Right lobe of liver (tissue), 6 donors: ENCODE measurements around the gene ACSL6. TPM values are rescaled to one million over a fixed set of nuclear protein-coding genes. Genes with fewer than 3 reads are reported as not detected.

Source experiments
- ATAC-seq, 4 donors: fragments of 200-7000 bp; cut with Tn5 transposase; one replicate each; pipeline ENCODE4 v1.9.1; 2020; ENCODE audit warnings: mild to moderate bottlenecking in 4 of 4, moderate library complexity in 4 of 4
- DNase-seq, 3 donors: peaks; one replicate each; pipeline ENCODE4 v3.0.0-alpha.2; 2020
- H3K27ac ChIP-seq, 3 donors: fragments of 200-600 bp; one replicate each; pipeline ENCODE4 v1.8.0; 2022
- H3K27me3 ChIP-seq, 2 donors: fragments of 200-600 bp; one replicate each; pipeline ENCODE4 v1.8.0; 2022
- H3K36me3 ChIP-seq, 4 donors: fragments of 200-600 bp; sonication (generic) in 1 of 4; one replicate each; pipeline versions ENCODE4 v1.5.1 to v1.8.0; 2017 to 2022; ENCODE audit warnings: control low read depth in 1 of 4
- H3K4me1 ChIP-seq, 4 donors: fragments of 200-600 bp; sonication (generic) in 1 of 4; one replicate each; pipeline versions ENCODE4 v1.5.1 to v1.8.0; 2017 to 2022; ENCODE audit warnings: control low read depth in 1 of 4
- H3K4me3 ChIP-seq, 3 donors: fragments of 200-600 bp; one replicate each; pipeline ENCODE4 v1.8.0; 2022
- H3K9me3 ChIP-seq, 4 donors: fragments of 200-600 bp; sonication (generic) in 1 of 4; one replicate each; pipeline versions ENCODE4 v1.5.1 to v1.8.0; 2017 to 2022; ENCODE audit warnings: control low read depth in 1 of 4
- POLR2A ChIP-seq: fragments of 450-650 bp; IDR thresholded peaks from one replicate; pipeline ENCODE4 v1.6.1; 2017; ENCODE audit warnings: antibody characterized with exemption, mild to moderate bottlenecking
- WGBS: methylation state at CpG from one replicate; pipeline ENCODE4 v1.1.6; 2018; ENCODE audit warnings: low coverage, low lambda C conversion rate; ENCODE audit not compliant: insufficient coverage; ENCODE audit errors: missing lambda C conversion rate; 5-methylcytosine and 5-hydroxymethylcytosine counted together
- intact Hi-C, 2 donors: fragments of 100-400 bp; cut with DNase I; formaldehyde crosslinking; loops; one replicate each; pipeline versions ENCODE4 v1.11.2 to v1.14.1; 2022
- total RNA-seq, 6 experiments: library from RNA; depleted of rRNA in 2 of 6; stranded (reverse); fragments of >200 nt in 2 of 6; fragmentation: NEBNext Ultra II Directional in 3 of 6; extraction: Animal tissue kit (Norgen Biotek cat#: 25700) in 3 of 6; gene quantifications; one replicate each; pipeline versions ENCODE4 v1.1.0 to v1.2.4, GENCODE V29; 2016 to 2023
- TF ChIP-seq, protein P1 (sequence below), 4 donors: fragments of 200-600 bp in 3 of 4; fragments of 450-650 bp in 1 of 4; IDR thresholded peaks; one replicate each; pipeline versions ENCODE4 v1.5.1 to v1.8.0; 2016 to 2022; ENCODE audit warnings: antibody characterized with exemption in 4 of 4, mild to moderate bottlenecking in 2 of 4
- donor health status: DM: no; HTN: yes; CAD: no.
- donor health status: DM: no; HTN: no; CAD: no.
- donor health status: DM: no; HTN: no; CAD: no.
- donor health status: DM: no; HTN: yes; CAD: no.
- donor health status: DM: no; HTN: yes; CAD: no.

Gene ACSL6
- total RNA-seq, 6 experiments from 2014 or later: 1.3 to 6.0 (median 4.6) TPM

DNA sequence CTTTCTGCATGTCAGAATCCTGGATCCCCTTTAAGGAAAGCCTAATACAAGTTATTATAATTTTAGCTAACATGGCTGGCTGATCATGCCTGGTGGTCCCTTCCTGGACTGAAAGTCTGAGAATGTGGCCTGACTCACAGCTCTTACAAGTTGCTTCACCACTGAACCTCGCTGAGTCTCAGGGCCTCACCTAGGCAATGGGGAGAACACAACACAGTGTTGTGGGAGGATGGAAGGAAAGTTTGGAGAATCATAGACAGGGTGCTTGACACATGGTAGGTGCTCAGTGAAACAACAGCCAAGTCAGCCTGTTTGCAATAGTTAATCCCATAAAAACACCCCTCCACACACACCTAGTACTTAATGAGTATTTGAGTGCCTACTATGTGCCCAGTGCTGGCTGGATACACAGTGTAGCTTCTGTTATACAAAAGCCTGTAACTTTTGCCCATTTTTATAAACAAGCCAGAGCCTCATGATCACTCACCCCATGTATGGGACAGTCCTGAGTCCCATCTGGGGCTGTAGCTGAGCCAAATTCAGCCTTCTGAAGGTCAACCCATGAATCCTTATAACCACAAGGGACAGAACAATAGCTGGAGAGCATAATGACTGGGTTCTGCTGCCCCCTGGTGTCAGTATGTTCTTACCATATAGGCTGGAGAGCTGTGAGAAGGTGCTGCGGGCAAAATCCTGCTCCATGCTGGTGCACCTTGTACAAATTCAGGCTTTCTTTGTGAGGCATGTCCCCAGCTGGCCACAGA is 3.9 kb downstream of the ACSL6 start:
- TF ChIP-seq, protein P1, sequence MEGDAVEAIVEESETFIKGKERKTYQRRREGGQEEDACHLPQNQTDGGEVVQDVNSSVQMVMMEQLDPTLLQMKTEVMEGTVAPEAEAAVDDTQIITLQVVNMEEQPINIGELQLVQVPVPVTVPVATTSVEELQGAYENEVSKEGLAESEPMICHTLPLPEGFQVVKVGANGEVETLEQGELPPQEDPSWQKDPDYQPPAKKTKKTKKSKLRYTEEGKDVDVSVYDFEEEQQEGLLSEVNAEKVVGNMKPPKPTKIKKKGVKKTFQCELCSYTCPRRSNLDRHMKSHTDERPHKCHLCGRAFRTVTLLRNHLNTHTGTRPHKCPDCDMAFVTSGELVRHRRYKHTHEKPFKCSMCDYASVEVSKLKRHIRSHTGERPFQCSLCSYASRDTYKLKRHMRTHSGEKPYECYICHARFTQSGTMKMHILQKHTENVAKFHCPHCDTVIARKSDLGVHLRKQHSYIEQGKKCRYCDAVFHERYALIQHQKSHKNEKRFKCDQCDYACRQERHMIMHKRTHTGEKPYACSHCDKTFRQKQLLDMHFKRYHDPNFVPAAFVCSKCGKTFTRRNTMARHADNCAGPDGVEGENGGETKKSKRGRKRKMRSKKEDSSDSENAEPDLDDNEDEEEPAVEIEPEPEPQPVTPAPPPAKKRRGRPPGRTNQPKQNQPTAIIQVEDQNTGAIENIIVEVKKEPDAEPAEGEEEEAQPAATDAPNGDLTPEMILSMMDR (IDR thresholded peaks at IDR 0.05): peak; percentile 70 to 86 (median 78)
- TF ChIP-seq POLR2A: no peak
- H3K27ac ChIP-seq: no peak overlapping the region
- H3K9me3 ChIP-seq: no peaks in the 10 kb centered on the region
- DNase-seq: peak in 2 of 3 donors; percentile 70 to 78
- H3K27me3 ChIP-seq: no peaks in the 10 kb centered on the region
- H3K4me1 ChIP-seq: peaks cover 0 to 4% (median 0%) of the 10 kb centered on the region in 4 donors
- no peak overlapping the region for H3K4me3 ChIP-seq
- intact Hi-C loops: loop anchor here (10.0 kb wide), 3 partner anchors 203 to 423 kb away; no protein-coding TSS in a partner anchor
- H3K36me3 ChIP-seq: no peaks in the 10 kb centered on the region
- ATAC-seq: peak; percentile 81 to 87 (median 83)
- WGBS: 14% methylated on average over 2 of the region's 2 CpGs

DNA sequence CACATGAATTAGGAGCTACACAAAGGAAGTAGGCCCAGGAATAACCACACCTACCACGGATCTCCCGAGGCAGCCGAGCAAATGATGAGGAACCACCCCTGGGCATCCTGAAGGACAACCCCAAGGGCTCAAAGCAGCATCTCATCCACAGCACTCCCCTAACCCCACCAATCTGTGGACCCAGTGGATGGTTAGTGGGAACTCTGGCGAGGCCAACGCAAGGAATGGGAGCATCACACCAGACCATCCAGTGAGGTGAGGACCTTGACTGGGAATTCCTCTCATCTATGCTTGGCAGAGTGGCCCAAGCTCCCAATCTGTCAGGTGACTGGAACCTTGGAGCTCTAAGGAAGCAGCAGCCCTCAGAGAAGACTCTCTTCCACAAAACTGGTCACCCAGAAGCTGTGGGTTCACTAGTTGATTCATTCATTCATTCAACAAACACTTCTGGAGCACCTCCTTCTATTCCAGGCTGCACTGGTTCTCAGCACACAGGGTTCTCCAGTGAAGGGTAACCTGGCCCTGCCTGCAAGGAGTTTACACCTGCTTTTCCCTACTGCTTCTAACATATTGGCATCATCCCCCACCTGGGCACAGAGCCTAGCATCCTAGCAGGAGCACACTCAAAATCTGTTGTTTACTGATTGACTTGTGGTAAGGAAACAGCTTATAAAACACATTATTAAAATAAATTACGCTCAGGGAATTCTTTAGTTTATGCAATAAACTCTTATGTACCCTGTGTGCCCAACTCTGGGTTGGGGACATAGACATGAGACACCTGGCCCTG is 4.9 kb downstream of the ACSL6 start:
- Histone ChIP-seq H3K27me3 (no peaks in the 10 kb centered on the region), H3K4me1 (peaks cover 0 to 4% (median 0%) of the 10 kb centered on the region in 4 donors), H3K36me3 (no peaks in the 10 kb centered on the region), H3K9me3 (no peaks in the 10 kb centered on the region), H3K4me3 (no peak overlapping the region), H3K27ac (no peak overlapping the region)
- no peak for ATAC-seq
- intact Hi-C loops: loop anchor here (10.0 kb wide), 3 partner anchors 202 to 422 kb away; no protein-coding TSS in a partner anchor
- TF ChIP-seq, protein P1 (IDR thresholded peaks at IDR 0.05): no peak
- TF ChIP-seq POLR2A: no peak
- 73% methylated on average over 3 of the region's 6 CpGs for WGBS
- no peak for DNase-seq

GRCh38 chr5:132005591-132005990 is 5.9 kb downstream of the ACSL6 start:
- no peaks in the 10 kb centered on the region for H3K36me3 ChIP-seq
- no peak for ATAC-seq

DNA sequence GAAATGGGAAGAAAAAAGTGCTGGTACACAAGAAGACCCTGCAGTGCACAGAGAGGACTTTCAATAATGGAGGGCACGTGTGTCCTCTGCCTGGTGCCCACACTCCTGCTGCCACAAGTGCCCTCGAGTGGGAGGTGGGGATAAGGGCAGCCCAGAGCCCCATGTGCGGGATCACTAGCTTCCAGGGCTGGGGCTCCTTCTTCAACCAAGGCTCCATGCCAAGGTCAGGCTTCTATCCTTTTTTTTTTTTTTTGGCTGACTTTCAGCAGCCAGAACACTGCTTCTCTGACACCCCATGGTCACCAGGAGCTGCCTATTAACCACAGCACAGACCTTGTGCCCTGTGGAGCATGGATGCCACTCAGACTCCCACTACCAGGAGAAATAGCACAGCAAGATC is 7.5 kb downstream of the ACSL6 start:
- Histone ChIP-seq H3K9me3 (no peaks in the 10 kb centered on the region), H3K36me3 (no peaks in the 10 kb centered on the region), H3K4me3 (no peak overlapping the region), H3K27ac (no peak overlapping the region), H3K4me1 (peaks cover 0 to 5% (median 0%) of the 10 kb centered on the region in 4 donors), H3K27me3 (no peaks in the 10 kb centered on the region)
- intact Hi-C loops: loop anchor here (10.0 kb wide), 3 partner anchors 199 to 419 kb away; no protein-coding TSS in a partner anchor
- no peak for DNase-seq
- no peak for ATAC-seq
- WGBS: 58% methylated on average over 2 of the region's 3 CpGs
- TF ChIP-seq, protein P1 (IDR thresholded peaks at IDR 0.05): no peak
- TF ChIP-seq POLR2A: no peak

More at GRCh38 chr5:132005591-132005990, 5.9 kb downstream of the ACSL6 start:
- DNase-seq: peak in 1 of 3 donors; percentile 29
- TF ChIP-seq, protein P1 (IDR thresholded peaks at IDR 0.05): no peak
- TF ChIP-seq POLR2A: no peak
- intact Hi-C loops: loop anchor here (10.0 kb wide), 3 partner anchors 201 to 421 kb away; no protein-coding TSS in a partner anchor
- Histone ChIP-seq H3K4me1 (peaks cover 0 to 4% (median 2%) of the 10 kb centered on the region in 4 donors), H3K27ac (no peak overlapping the region), H3K27me3 (no peaks in the 10 kb centered on the region), H3K9me3 (no peaks in the 10 kb centered on the region), H3K4me3 (no peak overlapping the region)
- no CpG with 5 or more reads among the region's 3 CpGs for WGBS
